ENCODE data around the gene PLEKHG4B.

DNA sequence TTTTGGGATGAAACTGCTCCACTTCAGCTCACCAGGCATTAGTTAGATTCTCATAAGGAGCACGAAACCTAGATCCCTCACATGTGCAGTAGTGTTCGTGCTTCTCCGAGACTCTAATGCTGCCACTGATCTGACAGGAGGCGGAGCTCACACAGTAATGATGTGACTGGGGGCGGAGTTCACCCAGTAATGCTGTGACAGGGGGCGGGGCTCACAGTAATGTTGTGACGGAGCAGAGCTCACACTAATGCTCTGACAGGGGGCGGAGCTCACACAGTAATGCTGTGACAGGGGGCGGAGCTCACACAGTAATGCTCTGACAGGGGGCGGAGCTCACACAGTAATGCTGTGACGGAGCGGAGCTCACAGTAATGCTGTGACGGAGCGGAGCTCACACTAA lies 72.3 kb downstream of the PLEKHG4B start:
- TF ChIP-seq, protein P1, sequence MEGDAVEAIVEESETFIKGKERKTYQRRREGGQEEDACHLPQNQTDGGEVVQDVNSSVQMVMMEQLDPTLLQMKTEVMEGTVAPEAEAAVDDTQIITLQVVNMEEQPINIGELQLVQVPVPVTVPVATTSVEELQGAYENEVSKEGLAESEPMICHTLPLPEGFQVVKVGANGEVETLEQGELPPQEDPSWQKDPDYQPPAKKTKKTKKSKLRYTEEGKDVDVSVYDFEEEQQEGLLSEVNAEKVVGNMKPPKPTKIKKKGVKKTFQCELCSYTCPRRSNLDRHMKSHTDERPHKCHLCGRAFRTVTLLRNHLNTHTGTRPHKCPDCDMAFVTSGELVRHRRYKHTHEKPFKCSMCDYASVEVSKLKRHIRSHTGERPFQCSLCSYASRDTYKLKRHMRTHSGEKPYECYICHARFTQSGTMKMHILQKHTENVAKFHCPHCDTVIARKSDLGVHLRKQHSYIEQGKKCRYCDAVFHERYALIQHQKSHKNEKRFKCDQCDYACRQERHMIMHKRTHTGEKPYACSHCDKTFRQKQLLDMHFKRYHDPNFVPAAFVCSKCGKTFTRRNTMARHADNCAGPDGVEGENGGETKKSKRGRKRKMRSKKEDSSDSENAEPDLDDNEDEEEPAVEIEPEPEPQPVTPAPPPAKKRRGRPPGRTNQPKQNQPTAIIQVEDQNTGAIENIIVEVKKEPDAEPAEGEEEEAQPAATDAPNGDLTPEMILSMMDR (conservative IDR thresholded peaks at IDR 0.05): no peak
- TF ChIP-seq ZFX (IDR thresholded peaks at IDR 0.05): no peak
